Upper lobe of left lung (tissue), 6 donors: Measurements from ENCODE around the gene CPT1A. TPM values are rescaled to one million over a fixed set of nuclear protein-coding genes. Genes with fewer than 3 reads are reported as not detected.
"Not testable (repeated sequence)": the region's sequence is repeated elsewhere in the genome, so short reads cannot be mapped to it uniquely, and the experiment has no call there.

Experiments used
- ATAC-seq, 2 donors: fragments of 200-7000 bp; cut with Tn5 transposase; one replicate each; pipeline ENCODE4 v1.9.1; 2022; ENCODE audit warnings: mild to moderate bottlenecking in 2 of 2, moderate library complexity in 2 of 2; ENCODE audit not compliant: low FRiP score in 2 of 2
- DNase-seq, 2 donors: peaks; one replicate each; pipeline ENCODE4 v3.0.0-alpha.2; 2019 to 2020
- H3K27ac ChIP-seq, 4 donors: fragments of 200-600 bp; sonication (generic); one replicate each; pipeline ENCODE4 v1.5.1; 2016 to 2019
- H3K27me3 ChIP-seq, 4 donors: fragments of 200-600 bp; sonication (generic); one replicate each; pipeline ENCODE4 v1.5.1; 2017 to 2019
- H3K36me3 ChIP-seq, 4 donors: fragments of 200-600 bp; sonication (generic); one replicate each; pipeline ENCODE4 v1.5.1; 2016 to 2019
- H3K4me1 ChIP-seq, 4 donors: fragments of 200-600 bp; sonication (generic); one replicate each; pipeline ENCODE4 v1.5.1; 2018 to 2019
- H3K4me3 ChIP-seq, 4 donors: fragments of 200-600 bp; sonication (generic); one replicate each; pipeline ENCODE4 v1.5.1; 2017 to 2019; ENCODE audit warnings: mild to moderate bottlenecking in 2 of 4, moderate library complexity in 1 of 4
- H3K9me3 ChIP-seq, 4 donors: fragments of 200-600 bp; sonication (generic); one replicate each; pipeline ENCODE4 v1.5.1; 2018 to 2019
- EP300 ChIP-seq, 4 donors: sonication (generic); formaldehyde crosslinking; IDR thresholded peaks; one replicate each; pipeline ENCODE4 v1.5.1; 2017; ENCODE audit warnings: antibody characterized with exemption in 4 of 4, control low read depth in 2 of 4
- POLR2A ChIP-seq, 4 donors: fragments of 450-650 bp; IDR thresholded peaks; one replicate each; pipeline ENCODE4 v1.5.1; 2016 to 2017; ENCODE audit warnings: antibody characterized with exemption in 4 of 4, mild to moderate bottlenecking in 2 of 4
- POLR2AphosphoS5 ChIP-seq, 2 donors: sonication (generic); formaldehyde crosslinking; IDR thresholded peaks; one replicate each; pipeline ENCODE4 v1.5.1; 2017; ENCODE audit warnings: antibody characterized with exemption in 2 of 2
- WGBS, 2 donors: methylation state at CpG; one replicate each; pipeline ENCODE4 v1.1.5; 2017 to 2018; 5-methylcytosine and 5-hydroxymethylcytosine counted together
- total RNA-seq, 6 donors: library from RNA; depleted of rRNA in 4 of 6; stranded (reverse); fragments of >200 nt in 4 of 6; gene quantifications; one replicate each; pipeline versions ENCODE4 v1.1.0 to v1.2.1, GENCODE V29; 2016 to 2021
- TF ChIP-seq, protein P1 (sequence below), 6 experiments: fragments of 450-650 bp in 4 of 6; fragments of 200-600 bp in 2 of 6; sonication (generic) in 2 of 6; IDR thresholded peaks; one replicate each; pipeline ENCODE4 v1.5.1; 2016 to 2019; ENCODE audit warnings: antibody characterized with exemption in 6 of 6
- donor health status: DM: no; HTN: no; CAD: no; lungs with moderate emphysema.
- donor health status: DM: no; HTN: yes; CAD: no; lungs with severe emphysema.

The CPT1A gene
- total RNA-seq, 6 donors from 2014 or later, result 38.2 to 91.8 (median 63.3) TPM

DNA sequence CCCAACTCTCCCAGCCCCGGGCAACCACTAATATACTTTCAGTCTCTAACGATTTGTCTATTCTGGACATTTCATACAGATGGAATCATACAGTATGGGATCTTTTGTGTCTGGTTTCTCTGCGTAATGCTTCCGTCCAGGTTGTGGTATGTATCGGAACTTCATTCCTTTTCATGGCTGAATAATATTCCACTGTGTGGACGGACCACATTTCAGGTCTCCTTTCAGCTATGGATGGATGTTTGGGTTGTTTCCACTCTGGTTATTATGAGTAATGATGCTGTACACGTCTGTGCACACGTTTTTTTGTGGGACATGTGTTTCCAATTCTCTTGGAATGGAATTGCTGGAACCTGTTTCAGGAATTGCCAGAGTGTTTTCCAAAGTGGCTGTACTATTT lies 17.4 kb upstream of the CPT1A start:
- peaks cover 0 to 7% (median 2%) of the 10 kb centered on the region in 4 donors for H3K27me3 ChIP-seq
- peaks cover 9 to 18% (median 16%) of the 10 kb centered on the region in 4 donors for H3K4me1 ChIP-seq
- no peak overlapping the region for H3K27ac ChIP-seq
- H3K36me3 ChIP-seq, result no peaks in the 10 kb centered on the region
- H3K9me3 ChIP-seq, result peaks cover 0 to 7% (median 4%) of the 10 kb centered on the region in 4 donors
- DNase-seq, result no peak
- TF ChIP-seq POLR2A (IDR thresholded peaks at IDR 0.05) (no peak), POLR2AphosphoS5 (IDR thresholded peaks at IDR 0.05) (no peak), EP300 (IDR thresholded peaks at IDR 0.05) (no peak)
- TF ChIP-seq, protein P1, sequence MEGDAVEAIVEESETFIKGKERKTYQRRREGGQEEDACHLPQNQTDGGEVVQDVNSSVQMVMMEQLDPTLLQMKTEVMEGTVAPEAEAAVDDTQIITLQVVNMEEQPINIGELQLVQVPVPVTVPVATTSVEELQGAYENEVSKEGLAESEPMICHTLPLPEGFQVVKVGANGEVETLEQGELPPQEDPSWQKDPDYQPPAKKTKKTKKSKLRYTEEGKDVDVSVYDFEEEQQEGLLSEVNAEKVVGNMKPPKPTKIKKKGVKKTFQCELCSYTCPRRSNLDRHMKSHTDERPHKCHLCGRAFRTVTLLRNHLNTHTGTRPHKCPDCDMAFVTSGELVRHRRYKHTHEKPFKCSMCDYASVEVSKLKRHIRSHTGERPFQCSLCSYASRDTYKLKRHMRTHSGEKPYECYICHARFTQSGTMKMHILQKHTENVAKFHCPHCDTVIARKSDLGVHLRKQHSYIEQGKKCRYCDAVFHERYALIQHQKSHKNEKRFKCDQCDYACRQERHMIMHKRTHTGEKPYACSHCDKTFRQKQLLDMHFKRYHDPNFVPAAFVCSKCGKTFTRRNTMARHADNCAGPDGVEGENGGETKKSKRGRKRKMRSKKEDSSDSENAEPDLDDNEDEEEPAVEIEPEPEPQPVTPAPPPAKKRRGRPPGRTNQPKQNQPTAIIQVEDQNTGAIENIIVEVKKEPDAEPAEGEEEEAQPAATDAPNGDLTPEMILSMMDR (IDR thresholded peaks at IDR 0.05), result no peak
- 85 to 88% methylated on average over 8 of the region's 8 CpGs for WGBS, 2 donors
- no peak overlapping the region for H3K4me3 ChIP-seq
- ATAC-seq, result no peak

DNA sequence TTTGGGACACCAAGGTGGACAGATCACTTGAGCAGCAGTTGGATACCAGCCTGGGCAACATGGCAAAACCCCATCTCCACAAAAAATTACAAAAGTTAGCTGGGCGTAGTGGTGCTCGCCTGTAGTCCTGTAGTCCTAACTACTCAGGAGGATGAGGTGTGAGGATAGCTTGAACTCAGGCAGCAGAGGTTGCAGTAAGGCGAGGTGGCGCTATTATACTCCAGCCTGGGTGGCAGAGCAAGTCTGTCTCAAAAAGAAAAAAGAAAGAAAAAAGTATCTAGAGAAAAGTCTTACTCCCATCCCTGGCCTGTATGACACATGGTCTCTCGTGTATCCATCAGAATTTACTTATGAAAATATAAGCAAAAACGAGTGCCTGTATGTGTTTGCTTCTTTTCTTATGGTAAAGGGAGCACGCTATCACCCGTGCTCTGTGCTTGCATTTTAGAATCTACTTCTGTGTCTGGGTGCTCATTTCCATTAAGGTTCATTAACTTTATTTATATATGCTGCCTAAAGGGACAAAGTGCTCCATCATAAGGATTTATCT lies 15.4 kb upstream of the CPT1A start:
- no peak for ATAC-seq
- H3K27me3 ChIP-seq, result peaks cover 0 to 10% (median 2%) of the 10 kb centered on the region in 4 donors
- H3K27ac ChIP-seq, result no peak overlapping the region
- no peak overlapping the region for H3K4me3 ChIP-seq
- no peaks in the 10 kb centered on the region for H3K36me3 ChIP-seq
- H3K4me1 ChIP-seq, result peaks cover 9 to 18% (median 16%) of the 10 kb centered on the region in 4 donors
- DNase-seq, result no peak
- 90 to 93% methylated on average over 8 of the region's 8 CpGs for WGBS, 2 donors
- H3K9me3 ChIP-seq, result no peaks in the 10 kb centered on the region
- no peak for TF ChIP-seq POLR2AphosphoS5 (IDR thresholded peaks at IDR 0.05)

DNA sequence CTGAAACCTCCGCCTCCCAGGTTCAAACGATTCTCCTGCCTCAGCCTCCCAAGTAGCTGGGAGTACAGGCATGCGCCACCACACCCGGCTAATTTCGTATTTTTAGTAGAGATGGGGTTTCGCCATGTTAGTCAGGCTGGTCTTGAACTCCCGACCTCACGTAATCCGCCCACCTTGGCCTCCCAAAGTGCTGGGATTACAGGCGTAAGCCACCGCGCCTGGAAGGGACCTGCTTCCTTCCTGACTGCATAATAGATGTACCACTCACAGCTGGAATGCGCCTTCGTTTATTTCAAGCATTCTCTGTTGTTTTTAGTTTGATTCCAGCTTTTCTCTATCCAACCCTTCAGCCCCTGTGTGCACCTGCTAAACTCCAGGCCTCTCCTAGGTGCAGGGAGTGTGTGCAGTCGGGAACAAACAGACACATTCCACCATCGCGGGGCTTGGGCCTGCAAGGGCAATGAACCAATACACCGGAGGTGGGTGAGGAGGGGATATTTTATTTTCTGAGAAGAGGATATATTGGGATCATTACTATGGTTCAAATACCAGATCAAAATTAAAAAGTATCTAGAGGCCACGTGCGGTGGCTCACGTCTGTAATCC lies 14.8 kb upstream of the CPT1A start:
- H3K4me3 ChIP-seq, DNase-seq, H3K36me3 ChIP-seq, ATAC-seq, H3K27ac ChIP-seq, H3K9me3 ChIP-seq: not testable (repeated sequence)
- H3K27me3 ChIP-seq, result peaks cover 0 to 10% (median 2%) of the 10 kb centered on the region in 4 donors
- WGBS, 2 donors, result 89 to 93% methylated on average over 21 of the region's 21 CpGs
- H3K4me1 ChIP-seq, result peaks cover 9 to 18% (median 16%) of the 10 kb centered on the region in 4 donors

DNA sequence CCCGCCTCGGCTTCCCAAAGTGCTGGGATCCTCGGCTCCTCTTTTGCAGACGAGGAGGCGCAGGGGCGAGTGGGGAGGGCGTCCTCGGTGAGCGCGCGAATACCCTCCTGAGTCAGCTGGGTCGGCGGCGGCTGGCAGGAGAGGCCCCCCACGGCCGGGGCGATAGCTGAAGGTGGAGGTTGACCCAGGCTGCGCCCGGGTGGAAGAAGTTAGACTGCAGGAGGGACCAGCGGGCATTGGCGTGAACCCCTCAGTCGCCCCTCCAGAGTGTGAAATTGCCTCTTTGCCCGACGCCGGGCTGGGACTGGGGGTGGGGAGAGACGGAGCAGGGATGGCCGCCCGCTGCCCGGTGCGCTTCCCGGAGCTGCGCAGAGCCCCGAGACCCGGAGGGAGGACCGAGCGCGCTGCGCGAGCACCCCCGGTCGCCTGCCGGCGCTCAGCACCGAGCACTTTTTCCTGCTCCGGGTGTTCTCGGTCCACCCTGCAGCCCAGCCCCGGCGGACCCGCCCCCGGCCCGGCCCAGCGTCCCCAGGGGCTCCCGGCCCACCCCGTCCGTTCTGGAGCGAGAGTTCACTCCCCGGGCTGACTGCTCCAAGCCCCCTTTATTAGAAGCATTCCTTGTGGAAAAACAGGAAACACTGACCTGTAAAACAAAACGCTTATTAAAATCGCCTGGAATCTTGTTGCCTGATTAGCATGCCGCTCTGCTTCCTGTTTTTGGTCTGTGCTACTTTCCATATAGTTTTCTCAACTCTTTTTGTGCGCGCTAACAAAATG lies 13.7 kb upstream of the CPT1A start:
- no peak for TF ChIP-seq POLR2A (IDR thresholded peaks at IDR 0.05)
- TF ChIP-seq, protein P1 (IDR thresholded peaks at IDR 0.05), result peak in 2 of 6 experiments; percentile 30 to 47
- peak overlapping the region; percentile 27 to 58 (median 47) for H3K4me3 ChIP-seq
- H3K9me3 ChIP-seq, result no peaks in the 10 kb centered on the region
- DNase-seq, result peak in 1 of 2 donors; percentile 90
- H3K4me1 ChIP-seq, result peaks cover 9 to 18% (median 16%) of the 10 kb centered on the region in 4 donors
- peak overlapping the region in 3 of 4 donors; percentile 53 to 64 (median 64) for H3K27ac ChIP-seq
- WGBS, 2 donors, result 5 to 6% methylated on average over 20 to 35 of the region's 62 CpGs
- peaks cover 0 to 10% (median 2%) of the 10 kb centered on the region in 4 donors for H3K27me3 ChIP-seq
- ATAC-seq, result peak; percentile 76 to 87
- H3K36me3 ChIP-seq, result no peaks in the 10 kb centered on the region

DNA sequence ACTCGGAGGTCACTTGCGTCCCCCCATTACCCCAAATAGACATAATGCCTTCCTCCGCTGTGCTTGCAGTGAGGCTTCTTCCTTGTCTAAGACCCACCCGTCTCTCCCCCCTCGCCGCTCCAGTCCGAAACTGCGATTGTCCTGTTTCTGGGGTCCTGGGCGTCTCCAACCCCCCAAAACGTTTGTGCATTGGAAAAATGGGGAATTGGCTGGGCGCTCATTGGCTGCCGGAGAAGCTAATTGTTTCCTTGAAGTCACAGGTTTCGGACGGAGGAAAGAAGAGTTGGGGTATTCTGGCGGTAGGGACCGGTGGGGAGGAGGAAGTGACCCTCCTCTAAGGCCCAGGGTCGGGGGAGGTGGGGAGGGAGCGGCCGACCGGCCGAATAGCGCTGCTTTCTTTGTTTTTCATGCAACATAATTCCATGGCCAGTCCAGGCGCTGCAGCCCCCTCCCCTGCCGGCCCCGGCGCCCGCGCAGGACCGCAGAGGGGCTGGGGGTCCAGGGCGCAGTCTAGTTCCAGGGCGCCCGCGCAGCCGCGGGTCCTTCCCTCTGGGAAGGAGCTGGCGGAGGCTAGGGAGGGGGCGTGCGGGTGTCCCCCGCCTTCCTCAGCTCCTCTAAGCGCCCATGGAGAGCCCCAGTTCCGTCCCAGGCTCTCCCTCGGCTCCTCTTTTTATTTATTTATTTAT lies 12.7 kb upstream of the CPT1A start:
- H3K27me3 ChIP-seq, result peaks cover 0 to 10% (median 2%) of the 10 kb centered on the region in 4 donors
- H3K27ac ChIP-seq, result no peak overlapping the region
- TF ChIP-seq, protein P1 (IDR thresholded peaks at IDR 0.05), result no peak
- TF ChIP-seq POLR2AphosphoS5 (IDR thresholded peaks at IDR 0.05) (no peak), POLR2A (IDR thresholded peaks at IDR 0.05) (no peak), EP300 (IDR thresholded peaks at IDR 0.05) (no peak)
- 25 to 32% methylated on average over 27 to 42 of the region's 42 CpGs for WGBS, 2 donors
- H3K4me3 ChIP-seq, result peak overlapping the region in 3 of 4 donors; percentile 37 to 58 (median 57)
- H3K9me3 ChIP-seq, result no peaks in the 10 kb centered on the region
- H3K36me3 ChIP-seq, result no peaks in the 10 kb centered on the region
- ATAC-seq, result peak in 1 of 2 donors; percentile 16
- peak in 1 of 2 donors; percentile 74 for DNase-seq
- H3K4me1 ChIP-seq, result peaks cover 9 to 18% (median 16%) of the 10 kb centered on the region in 4 donors
